Left ventricle myocardium superior (tissue), 1 donor: ENCODE data around the gene XPO4. TPM values are rescaled to one million over a fixed set of nuclear protein-coding genes. Genes with fewer than 3 reads are reported as not detected.
A peak's percentile ranks its signal among the peaks of the same experiment; 100 is the strongest.
"Not testable (repeated sequence)": the region's sequence is repeated elsewhere in the genome, so short reads cannot be mapped to it uniquely, and the experiment has no call there.

Experiments used
- ATAC-seq: fragments of 200-7000 bp; cut with Tn5 transposase; one replicate; pipeline ENCODE4 v1.9.1; 2020; ENCODE audit warnings: mild to moderate bottlenecking, moderate library complexity
- DNase-seq: peaks from one replicate; pipeline ENCODE4 v3.0.0-alpha.2; 2020
- intact Hi-C: fragments of 100-400 bp; cut with micrococcal nuclease; formaldehyde crosslinking; loops from one replicate; pipeline ENCODE4 v1.11.0; 2022
- total RNA-seq: library from RNA; stranded (reverse); fragmentation: NEBNext Ultra II Directional; extraction: Animal tissue kit (Norgen Biotek cat#: 25700); gene quantifications from one replicate; pipeline ENCODE4 v1.2.1, GENCODE V29; 2021
- donor health status: DM: no; HTN: yes; CAD: no; lungs with severe emphysema.

Gene XPO4
- total RNA-seq, 1 donor from 2014 or later, result 32.9 TPM

- ATAC-seq (peak; percentile 69), DNase-seq (peak; percentile 53)
- intact Hi-C loops, result no loop called here
Measured at GRCh38 chr13:20901668-20902437, 693 bp downstream of the XPO4 start.

- intact Hi-C loops, result no loop called here
- DNase-seq, result no peak
- ATAC-seq, result no peak
Measured at GRCh38 chr13:20894245-20894644, 8.3 kb downstream of the XPO4 start.

GRCh38 chr13:20891768-20892167 lies 10.8 kb downstream of the XPO4 start:
- intact Hi-C loops, result no loop called here
- DNase-seq (no peak), ATAC-seq (no peak)

GRCh38 chr13:20891034-20891433 lies 11.5 kb downstream of the XPO4 start:
- intact Hi-C loops, result no loop called here
- ATAC-seq (no peak), DNase-seq (no peak)

GRCh38 chr13:20890540-20890939 lies 12.0 kb downstream of the XPO4 start:
- ATAC-seq, intact Hi-C loops, DNase-seq: not testable (repeated sequence)

GRCh38 chr13:20882206-20882605 lies 20.3 kb downstream of the XPO4 start:
- ATAC-seq, result peak; percentile 45
- no peak for DNase-seq
- intact Hi-C loops, result no loop called here

- DNase-seq, result no peak
- ATAC-seq, result no peak
- intact Hi-C loops, result no loop called here
Measured at GRCh38 chr13:20877902-20878301, 24.6 kb downstream of the XPO4 start.

- ATAC-seq, intact Hi-C loops, DNase-seq: not testable (repeated sequence)
Measured at GRCh38 chr13:20876802-20877201, 25.7 kb downstream of the XPO4 start.

- DNase-seq, ATAC-seq, intact Hi-C loops: not testable (repeated sequence)
Measured at GRCh38 chr13:20874439-20874838, 28.1 kb downstream of the XPO4 start.

GRCh38 chr13:20873348-20873747 lies 29.2 kb downstream of the XPO4 start:
- DNase-seq (no peak), ATAC-seq (no peak)
- intact Hi-C loops, result no loop called here

- ATAC-seq, result no peak
- intact Hi-C loops, result no loop called here
- no peak for DNase-seq
Measured at GRCh38 chr13:20870829-20871228, 31.7 kb downstream of the XPO4 start.

GRCh38 chr13:20869540-20869939 lies 33.0 kb downstream of the XPO4 start:
- intact Hi-C loops, result loop anchor here (5.0 kb wide), 1 partner anchor 157 kb away; no protein-coding TSS in a partner anchor
- no peak for DNase-seq
- peak; percentile 54 for ATAC-seq

- intact Hi-C loops, result loop anchor here (5.0 kb wide), 1 partner anchor 155 kb away; no protein-coding TSS in a partner anchor
- ATAC-seq (no peak), DNase-seq (no peak)
Measured at GRCh38 chr13:20867408-20867807, 35.1 kb downstream of the XPO4 start.

- DNase-seq, ATAC-seq, intact Hi-C loops: not testable (repeated sequence)
Measured at GRCh38 chr13:20861666-20862065, 40.9 kb downstream of the XPO4 start.

GRCh38 chr13:20860844-20861243 lies 41.7 kb downstream of the XPO4 start:
- intact Hi-C loops, result no loop called here
- DNase-seq, result no peak
- no peak for ATAC-seq

GRCh38 chr13:20856650-20857049 lies 45.9 kb downstream of the XPO4 start:
- ATAC-seq (no peak), DNase-seq (no peak)
- intact Hi-C loops, result no loop called here

GRCh38 chr13:20851844-20852402 lies 50.6 kb downstream of the XPO4 start:
- DNase-seq (no peak), ATAC-seq (no peak)
- intact Hi-C loops, result no loop called here

GRCh38 chr13:20848944-20849343 lies 53.6 kb downstream of the XPO4 start:
- intact Hi-C loops, result no loop called here
- ATAC-seq, result peak; percentile 86

GRCh38 chr13:20848203-20848602 lies 54.3 kb downstream of the XPO4 start:
- intact Hi-C loops, result no loop called here
- no peak for ATAC-seq
- DNase-seq, result no peak

More at GRCh38 chr13:20848944-20849343, 53.6 kb downstream of the XPO4 start:
- no peak for DNase-seq

- DNase-seq (no peak), ATAC-seq (peak; percentile 40)
- intact Hi-C loops, result no loop called here
Measured at GRCh38 chr13:20847296-20847695, 55.2 kb downstream of the XPO4 start.

GRCh38 chr13:20843166-20843565 lies 59.4 kb downstream of the XPO4 start:
- intact Hi-C loops, result no loop called here
- ATAC-seq (peak; percentile 91), DNase-seq (no peak)
